GF-D8 (cell line): ENCODE measurements around the gene RAI1.
"Not testable (repeated sequence)": the region's sequence is repeated elsewhere in the genome, so short reads cannot be mapped to it uniquely, and the experiment has no call there.

Experiments used
- DNase-seq: peaks from one replicate; lab custom pipeline; 2025; lab: John Stamatoyannopoulos, UW

The RAI1 gene

GRCh38 chr17:17681744-17682292, 560 bp downstream of the RAI1 start:
- DNase-seq = no peak

- DNase-seq = no peak
Measured at GRCh38 chr17:17682293-17682736, 1.1 kb downstream of the RAI1 start.

- no peak for DNase-seq
Measured at GRCh38 chr17:17682737-17683680, 1.8 kb downstream of the RAI1 start.

GRCh38 chr17:17683710-17684365, 2.6 kb downstream of the RAI1 start:
- no peak for DNase-seq

GRCh38 chr17:17684906-17685774, 3.9 kb downstream of the RAI1 start:
- DNase-seq = no peak

GRCh38 chr17:17685775-17686291, 4.6 kb downstream of the RAI1 start:
- DNase-seq = no peak

GRCh38 chr17:17689312-17689711, 8.1 kb downstream of the RAI1 start:
- DNase-seq = no peak

GRCh38 chr17:17690233-17690632, 9.0 kb downstream of the RAI1 start:
- not testable (repeated sequence) for DNase-seq

GRCh38 chr17:17691468-17692263, 10.4 kb downstream of the RAI1 start:
- no peak for DNase-seq

- DNase-seq = no peak
Measured at GRCh38 chr17:17692353-17693252, 11.3 kb downstream of the RAI1 start.

GRCh38 chr17:17693253-17694168, 12.3 kb downstream of the RAI1 start:
- DNase-seq = no peak

GRCh38 chr17:17694169-17695081, 13.2 kb downstream of the RAI1 start:
- DNase-seq = no peak

- DNase-seq = no peak
Measured at GRCh38 chr17:17696085-17696484, 14.8 kb downstream of the RAI1 start.

- DNase-seq = no peak
Measured at GRCh38 chr17:17696882-17697633, 15.8 kb downstream of the RAI1 start.

GRCh38 chr17:17698371-17698770, 17.1 kb downstream of the RAI1 start:
- no peak for DNase-seq

GRCh38 chr17:17698869-17699351, 17.7 kb downstream of the RAI1 start:
- DNase-seq = no peak

GRCh38 chr17:17699491-17699890, 18.2 kb downstream of the RAI1 start:
- DNase-seq = no peak
